COLO668 (cell line): ENCODE results near the gene FANCF.
A peak's percentile ranks its signal among the peaks of the same experiment; 100 is the strongest.

Experiments used
- DNase-seq: peaks from one replicate; lab custom pipeline; 2025; ENCODE audit not compliant: unreplicated experiment; lab: John Stamatoyannopoulos, UW

Gene FANCF

DNA sequence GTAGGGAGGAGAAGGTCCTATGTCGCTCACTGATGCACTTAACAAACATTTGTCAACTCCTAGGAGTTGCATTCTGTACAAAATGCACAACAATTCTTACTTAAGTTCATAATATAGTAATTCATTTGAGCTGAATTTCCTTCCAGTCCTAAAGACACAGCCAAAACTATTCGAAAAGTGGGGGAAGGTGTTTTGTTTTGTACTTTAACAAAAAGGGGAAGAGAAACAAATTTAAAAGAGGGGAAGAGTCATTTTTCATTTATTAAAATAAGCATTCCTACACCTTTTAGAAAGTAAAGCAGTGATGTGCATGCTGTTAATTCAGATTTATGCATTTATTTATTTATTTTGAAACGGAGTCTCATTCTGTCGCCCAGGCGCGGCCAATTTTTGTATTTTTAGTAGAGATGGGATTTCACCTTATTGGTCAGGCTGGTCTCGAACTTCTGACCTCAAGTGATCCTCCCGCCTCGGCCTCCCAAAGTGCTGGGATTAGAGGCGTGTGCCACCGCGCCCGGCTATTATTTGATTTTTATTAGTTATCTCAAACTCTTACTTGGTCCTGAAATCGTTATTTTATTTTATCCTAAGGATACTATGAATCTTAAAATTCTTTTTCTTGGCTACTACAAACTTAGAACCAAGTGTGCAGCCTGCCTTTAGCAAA is 1.1 kb upstream of the FANCF start:
- DNase-seq: no peak

DNA sequence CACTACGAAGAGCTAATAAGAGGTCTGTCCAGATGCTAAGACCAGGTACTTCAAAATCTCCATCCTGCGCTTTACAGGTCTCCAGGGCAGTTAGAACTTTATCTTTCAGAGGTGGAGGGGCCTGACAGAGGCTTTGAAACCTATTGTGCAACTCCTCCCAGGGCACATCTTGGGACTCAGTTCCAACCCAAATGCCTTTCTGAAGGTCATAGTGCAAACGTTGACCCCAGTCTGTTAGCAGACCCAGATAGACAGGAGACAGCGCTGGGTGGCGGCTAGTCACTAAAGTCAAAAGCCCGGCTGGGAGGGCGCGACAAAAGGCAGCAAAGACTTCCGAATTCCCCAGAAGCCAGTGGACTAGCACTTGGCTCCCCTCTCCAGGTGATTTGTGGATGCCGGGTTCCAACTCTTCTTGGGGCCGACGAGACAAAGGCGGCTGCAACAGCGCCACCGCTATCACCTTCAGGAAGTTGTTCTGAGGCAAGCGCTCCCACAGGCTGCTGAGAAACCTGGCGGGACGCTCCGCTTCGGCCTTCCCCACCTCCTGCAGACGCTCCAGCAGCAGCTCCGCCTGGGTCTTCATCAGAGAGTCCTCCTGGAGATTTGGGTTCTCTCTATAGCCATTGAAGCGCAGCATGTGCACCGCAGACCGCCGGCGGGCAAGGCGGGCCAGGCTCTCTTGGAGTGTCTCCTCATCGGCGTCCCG is 728 bp downstream of the FANCF start:
- peak; percentile 79 for DNase-seq

DNA sequence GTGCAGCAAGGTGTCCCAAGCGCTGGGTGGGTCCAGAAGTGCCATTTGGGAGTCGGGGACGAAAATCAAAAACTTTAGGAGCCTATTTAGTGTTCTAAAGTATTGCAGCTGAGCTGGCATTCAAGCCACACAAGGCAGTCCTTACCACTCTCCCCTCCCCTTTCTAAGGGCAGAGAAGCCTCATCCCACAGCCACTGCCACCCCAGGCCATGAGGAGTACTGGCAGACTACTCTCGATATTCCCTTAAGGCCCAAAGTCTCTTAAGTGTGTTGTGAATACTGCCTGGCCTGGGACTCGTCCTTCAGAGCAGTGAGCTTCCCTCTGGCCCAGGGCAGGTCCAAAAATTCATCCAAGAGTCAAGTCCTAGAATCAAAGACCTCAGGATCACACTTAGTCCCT is 7.8 kb downstream of the FANCF start:
- DNase-seq: no peak

- DNase-seq: no peak
These were observed 21.7 kb downstream of the FANCF start for GRCh38 chr11:22603933-22604332.

DNA sequence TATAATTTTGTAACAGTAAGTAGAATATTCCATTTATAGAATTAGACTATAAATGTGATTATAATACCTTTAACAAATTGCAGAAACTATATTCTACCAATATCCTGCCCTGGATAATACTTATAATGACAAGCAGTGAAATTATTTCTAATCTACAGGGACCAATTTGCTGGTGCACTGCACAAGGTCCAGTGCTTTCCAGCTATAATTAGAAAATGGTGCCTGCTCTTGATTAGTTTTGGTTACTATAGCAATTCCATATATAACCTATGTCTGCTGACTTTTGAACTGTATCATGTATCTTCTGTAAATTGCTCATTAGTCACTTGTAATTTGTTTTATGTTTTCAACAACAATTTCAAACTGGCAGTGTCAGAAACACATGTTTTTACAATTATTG is 23.1 kb downstream of the FANCF start:
- no peak for DNase-seq

DNA sequence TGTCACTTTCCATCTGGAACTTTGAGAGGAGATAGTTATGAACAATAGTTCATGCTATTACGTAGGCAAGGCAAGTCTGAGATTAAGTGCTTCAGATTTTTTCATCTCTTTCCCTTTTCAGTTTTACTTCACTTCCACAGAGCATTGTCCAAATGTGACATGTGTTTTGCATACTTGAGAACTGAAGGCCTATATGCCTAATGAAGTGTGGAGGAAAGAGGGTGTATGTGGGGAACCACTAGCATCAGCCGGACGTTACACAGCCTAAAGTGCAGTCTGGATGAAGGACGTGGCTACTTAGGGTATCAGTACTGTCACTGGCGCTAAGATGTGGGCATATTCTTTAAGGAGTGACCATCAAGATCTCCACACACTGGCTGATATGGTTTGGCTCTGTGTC is 26.2 kb downstream of the FANCF start:
- DNase-seq: no peak

DNA sequence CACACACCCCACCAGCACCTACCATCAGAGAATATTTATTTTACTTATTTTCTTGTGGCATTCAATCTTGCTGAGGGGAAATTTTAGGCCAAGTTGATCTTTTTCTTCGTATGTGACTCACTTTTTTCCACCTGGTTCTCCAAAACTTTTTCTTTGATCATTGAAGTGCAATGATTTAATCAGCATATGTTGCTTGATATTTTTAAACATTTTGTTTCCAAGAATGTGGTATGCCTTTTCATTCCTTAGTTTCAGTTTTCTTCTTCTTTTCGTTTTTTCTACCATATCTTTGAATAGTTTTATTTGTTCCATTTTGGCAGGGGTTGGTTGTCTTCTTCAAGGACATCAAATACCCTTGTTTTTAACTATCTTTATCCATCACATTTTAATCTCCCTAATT is 28.6 kb downstream of the FANCF start:
- DNase-seq: no peak

DNA sequence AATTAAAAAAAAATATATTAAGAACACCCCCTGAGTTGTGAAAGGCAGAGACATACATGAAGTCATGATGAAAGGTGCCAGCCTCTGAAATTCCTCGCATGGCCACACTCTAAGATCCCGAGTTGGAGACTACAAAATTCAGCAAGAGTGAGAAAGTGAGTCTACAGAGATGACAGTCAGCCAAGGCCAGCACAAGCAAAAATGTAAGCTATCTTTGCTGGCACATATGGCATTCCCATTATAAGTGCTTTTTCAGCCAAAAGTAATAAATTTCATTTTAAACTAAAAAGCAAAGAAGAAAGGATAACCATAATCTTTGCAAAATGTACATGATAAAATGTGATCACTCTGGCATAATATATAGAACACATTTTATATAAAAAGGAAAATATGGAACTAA is 40.6 kb downstream of the FANCF start:
- DNase-seq: no peak

GRCh38 chr11:22583963-22584492 is 41.6 kb downstream of the FANCF start:
- DNase-seq: no peak

- no peak for DNase-seq
These were observed 43.5 kb downstream of the FANCF start for GRCh38 chr11:22582151-22582410.

DNA sequence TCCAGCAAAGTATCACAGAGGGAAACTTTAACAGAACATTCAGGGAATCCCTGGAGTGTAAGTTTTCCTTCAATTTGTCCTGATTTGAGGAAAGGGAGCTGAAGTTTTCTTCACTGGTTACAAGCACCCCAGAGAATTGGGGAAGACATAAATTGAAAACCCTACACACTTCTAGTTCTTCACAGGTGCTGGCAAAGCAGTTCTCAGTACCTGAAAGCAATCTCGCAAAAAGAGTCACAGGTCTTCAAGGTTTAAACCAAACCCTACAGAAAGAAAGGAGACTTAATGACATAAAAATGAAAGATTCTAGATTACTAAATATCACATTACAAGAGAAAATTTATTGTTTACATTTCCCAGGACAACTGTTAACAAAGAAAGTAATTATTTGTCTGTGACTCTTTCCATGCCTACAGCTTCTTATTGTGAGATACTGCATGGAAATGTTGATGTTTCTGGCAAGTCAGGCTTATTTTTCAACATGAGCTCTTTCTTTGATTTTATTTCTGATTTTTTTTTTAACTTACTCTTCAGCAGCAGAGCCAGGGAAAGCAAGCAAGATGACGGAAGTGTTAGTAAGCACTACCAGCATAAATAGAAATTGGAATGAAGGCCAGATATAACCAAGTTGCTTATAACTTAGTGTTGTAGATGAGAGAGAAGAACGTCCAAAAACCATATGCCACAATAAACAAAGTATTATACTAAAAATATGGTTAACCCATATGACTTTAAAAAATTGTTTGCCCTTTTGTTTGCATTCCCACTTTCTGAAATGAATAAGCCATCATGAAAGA is 44.1 kb downstream of the FANCF start:
- no peak for DNase-seq

DNA sequence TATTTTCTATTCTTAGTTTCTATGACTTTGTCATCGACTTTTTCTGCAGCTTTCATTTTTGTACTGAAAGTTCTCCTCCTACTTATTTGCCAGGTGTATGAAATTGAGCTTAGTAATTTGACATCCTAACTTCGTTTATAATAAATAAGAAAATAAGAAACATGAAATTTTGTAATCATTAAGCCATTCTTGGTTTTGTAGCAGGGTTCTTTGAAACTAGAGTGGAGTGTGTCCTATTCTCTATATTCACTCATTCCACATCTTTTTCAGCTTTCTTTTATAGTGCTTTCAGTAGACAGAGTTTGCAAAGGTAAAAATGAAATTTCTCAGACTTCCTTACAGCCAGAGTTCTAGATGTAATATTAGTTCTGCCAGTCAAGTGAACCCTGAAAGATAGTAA is 47.8 kb downstream of the FANCF start:
- no peak for DNase-seq
